Measurements from ENCODE around the gene RSU1.
"Not testable (repeated sequence)": the region's sequence is repeated elsewhere in the genome, so short reads cannot be mapped to it uniquely, and the experiment has no call there.

The RSU1 gene

GRCh38 chr10:16817125-16818019 lies at the start of gene RSU1:
Gene RSU1 (minus strand): TSS chr10:16817424. CDS start chr10:16817081, 343 bp downstream.
- DNase-seq (ENCODE audit: low read depth in 3 of 3), result peak; percentile 99 to 100 (median 100)

DNA sequence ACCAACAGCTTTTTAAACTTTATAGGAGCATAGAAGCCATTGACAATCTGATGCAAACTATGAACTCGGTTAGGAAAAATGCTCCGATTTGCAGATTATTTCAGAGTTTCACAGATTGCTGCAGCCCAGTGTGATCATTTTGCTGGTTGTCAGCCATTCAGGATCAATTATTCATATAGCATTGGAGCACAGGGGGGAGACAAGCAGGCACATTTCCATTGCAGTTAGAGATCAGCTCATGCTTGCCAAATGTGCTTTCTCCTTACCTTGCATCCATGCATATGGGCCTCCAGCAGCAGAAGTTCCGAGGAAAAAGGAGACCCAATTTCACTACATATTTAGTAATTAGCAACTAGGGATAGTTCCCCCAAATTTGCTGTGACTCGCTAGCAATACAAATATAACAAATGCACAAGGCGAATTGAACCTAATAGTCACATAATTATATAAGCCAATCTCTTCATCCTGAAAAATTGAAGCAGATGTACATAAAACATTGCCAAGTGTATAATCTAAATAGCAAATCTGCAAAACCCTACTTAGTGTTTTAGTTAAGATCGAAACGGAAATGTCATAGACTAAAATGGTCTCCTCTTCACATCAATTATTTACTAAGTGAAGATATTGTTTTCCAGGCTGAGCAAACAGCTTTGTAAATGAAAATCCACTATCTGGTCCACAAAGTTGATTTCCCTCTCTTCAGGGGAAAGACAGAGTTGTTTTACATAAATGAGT lies 49.5 kb upstream of the RSU1 start:
- no peak for DNase-seq (ENCODE audit: low read depth in 3 of 3)

- DNase-seq (ENCODE audit: low read depth in 3 of 3), result no peak
These were observed 48.5 kb upstream of the RSU1 start for GRCh38 chr10:16865766-16866165.

DNA sequence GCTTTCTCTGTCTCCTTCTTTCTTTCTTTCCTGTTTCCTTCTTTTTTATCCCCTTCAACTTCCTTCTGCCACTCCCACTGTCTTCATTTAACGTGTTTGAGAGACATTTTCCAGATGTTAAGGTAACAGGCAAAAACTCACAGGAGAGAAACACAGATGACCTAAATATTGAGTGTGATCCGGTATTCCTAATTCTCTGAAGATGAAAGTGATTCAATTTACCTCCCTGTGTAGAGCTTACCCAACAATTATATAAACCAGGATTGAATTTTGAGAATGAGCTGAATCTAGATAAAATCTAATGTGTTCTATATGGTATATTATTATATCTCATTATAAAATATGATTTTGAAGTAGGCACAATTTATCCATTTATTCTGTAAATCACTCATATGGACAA lies 46.5 kb upstream of the RSU1 start:
- no peak for DNase-seq (ENCODE audit: low read depth in 3 of 3)

- DNase-seq (ENCODE audit: low read depth in 3 of 3), result no peak
These were observed 40.2 kb upstream of the RSU1 start for GRCh38 chr10:16857419-16857818.

DNA sequence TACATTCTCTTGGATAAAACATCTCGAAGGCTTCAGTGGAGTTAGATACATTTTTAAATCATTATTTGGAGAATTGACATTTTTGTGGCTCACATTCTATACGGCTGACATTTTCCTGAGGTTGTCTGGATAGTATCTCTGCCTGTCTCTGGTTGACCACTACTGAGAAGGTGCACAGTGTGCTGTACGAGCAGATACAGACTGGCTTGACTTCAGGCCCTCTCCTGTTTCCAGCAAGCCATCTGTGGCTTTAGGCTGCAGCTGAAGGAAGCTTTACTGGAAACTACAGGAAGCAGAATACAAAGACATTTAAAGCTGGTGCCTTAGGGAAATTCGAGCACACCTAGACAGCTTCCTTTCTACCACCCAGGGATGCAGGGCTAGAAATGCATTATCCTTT lies 39.3 kb upstream of the RSU1 start:
- no peak for DNase-seq (ENCODE audit: low read depth in 3 of 3)

DNA sequence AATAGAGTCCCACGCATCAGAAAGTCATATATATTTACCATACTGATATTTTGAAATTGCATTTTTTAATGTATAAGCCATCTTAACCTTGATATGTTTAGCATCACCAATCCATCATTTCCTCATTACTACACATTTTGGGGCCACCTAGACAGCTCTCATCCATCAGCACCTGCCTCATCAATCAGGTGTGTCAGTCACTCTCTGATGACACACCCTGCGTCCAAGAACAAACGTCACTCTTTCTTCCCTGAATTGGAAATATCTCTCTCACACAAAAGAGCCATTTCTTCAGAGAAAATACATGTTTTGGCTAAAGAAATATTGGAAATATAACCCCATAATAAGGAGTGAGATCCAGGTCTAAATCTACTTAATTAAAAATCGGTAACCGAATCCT lies 38.9 kb upstream of the RSU1 start:
- DNase-seq (ENCODE audit: low read depth in 3 of 3), result no peak

- DNase-seq (ENCODE audit: low read depth in 3 of 3), result no peak
These were observed 37.4 kb upstream of the RSU1 start for GRCh38 chr10:16854623-16855022.

DNA sequence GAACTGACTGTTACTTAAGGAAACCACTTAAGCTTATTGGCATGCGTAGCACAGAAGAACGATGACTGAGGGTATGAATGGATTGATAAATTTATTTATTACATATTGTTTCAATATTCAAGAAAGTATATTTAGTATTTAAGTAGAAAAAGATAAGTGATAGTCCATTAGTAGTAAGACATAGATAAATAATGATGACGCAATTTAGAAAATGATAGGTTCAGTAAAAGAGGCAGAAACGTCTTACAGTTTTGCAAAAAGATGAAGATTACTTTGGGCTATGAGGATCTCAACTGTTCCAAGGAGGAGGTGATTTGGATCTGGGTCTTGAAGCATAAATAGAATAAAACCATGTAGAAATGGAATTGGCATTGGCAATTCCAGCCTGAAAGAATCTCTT lies 36.6 kb upstream of the RSU1 start:
- no peak for DNase-seq (ENCODE audit: low read depth in 3 of 3)

DNA sequence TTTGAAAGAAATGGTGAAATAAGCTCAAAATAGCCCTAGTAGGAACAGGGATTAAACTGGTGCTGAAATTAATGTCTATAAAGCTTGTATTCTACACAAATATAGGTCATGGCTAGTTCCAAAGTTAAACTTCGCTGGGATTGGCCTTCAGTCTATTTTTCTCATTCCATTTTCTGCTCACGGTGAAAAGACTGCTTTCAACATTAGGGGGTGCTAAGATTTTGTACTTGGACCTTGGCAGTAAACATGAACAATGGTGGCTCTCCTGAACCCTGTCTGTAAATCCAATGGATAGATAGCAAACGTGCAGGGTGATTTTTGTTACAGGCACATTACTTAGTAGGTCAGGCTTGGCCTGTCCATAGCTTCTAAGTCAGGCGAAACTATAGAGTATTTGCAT lies 36.0 kb upstream of the RSU1 start:
- DNase-seq (ENCODE audit: low read depth in 3 of 3), result no peak

DNA sequence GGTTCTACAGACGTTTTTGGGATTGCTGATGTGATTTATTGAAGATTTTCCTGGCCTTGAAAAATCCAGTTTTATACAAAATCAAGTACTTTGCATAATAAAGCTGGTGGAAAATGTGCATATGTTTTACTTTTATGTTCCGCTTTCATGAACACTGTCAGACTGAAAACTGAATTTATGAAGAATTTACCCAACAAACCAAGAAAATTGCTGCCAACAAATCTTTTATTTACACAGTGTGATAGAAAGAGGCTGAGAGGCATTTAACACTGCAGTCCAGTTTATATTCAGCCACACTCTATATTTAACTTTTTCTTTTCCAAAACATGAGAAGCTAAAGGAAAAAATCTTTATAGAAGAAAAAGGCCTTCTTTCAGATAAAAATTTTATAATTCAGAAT lies 35.4 kb upstream of the RSU1 start:
- no peak for DNase-seq (ENCODE audit: low read depth in 3 of 3)

- DNase-seq (ENCODE audit: low read depth in 3 of 3), result no peak
These were observed 31.4 kb upstream of the RSU1 start for GRCh38 chr10:16848562-16849154.

- DNase-seq (ENCODE audit: low read depth in 3 of 3), result no peak
These were observed 30.4 kb upstream of the RSU1 start for GRCh38 chr10:16847644-16848043.

DNA sequence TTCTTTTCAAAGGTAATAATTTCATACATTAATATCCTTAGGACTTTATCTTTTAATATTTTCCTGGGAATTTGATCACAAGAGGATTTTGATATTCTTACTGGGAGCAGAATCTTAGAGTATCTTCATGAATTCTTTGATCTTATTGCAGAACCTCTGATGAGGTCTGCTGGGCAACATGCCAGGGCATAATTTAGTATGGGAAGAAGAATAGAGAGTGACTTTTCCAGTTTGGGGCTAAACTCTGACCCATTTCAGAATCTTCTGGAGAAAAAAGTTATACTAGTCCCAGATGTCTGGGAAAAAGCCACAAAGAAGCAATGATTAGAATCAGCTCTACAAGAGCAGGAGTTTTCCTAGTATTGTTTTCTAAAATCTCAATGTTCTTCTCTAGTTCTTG lies 28.0 kb upstream of the RSU1 start:
- DNase-seq (ENCODE audit: low read depth in 3 of 3), result no peak

DNA sequence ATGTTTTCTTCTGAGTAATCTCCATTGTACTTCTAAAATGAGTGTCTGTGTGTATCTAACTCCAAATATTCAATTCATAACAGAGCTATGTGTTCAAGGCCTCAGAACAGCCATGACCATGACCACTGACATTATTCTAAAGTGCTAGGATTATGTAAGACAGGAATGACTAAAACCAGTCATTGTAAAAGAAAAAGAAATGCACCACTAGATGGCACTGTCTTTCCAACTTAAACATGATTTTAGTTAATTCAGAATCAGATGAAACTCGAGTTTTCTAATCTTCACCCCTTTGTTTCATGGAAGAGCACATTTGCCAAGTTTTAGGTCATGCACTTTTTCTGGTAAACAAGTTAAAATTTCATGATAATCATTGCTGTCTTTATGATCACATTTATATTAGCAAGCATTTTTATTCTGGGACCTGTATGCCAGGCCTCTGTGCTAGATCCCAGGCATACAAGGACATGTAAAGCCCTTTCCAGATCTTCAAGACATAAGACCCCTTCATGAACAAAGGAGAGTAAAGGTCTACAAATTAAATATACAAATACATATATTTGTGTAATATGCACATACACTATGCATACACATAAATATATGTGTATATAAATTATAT lies 26.1 kb upstream of the RSU1 start:
- no peak for DNase-seq (ENCODE audit: low read depth in 3 of 3)

- peak in 1 of 3 experiments; percentile 8 for DNase-seq (ENCODE audit: low read depth in 3 of 3)
These were observed 18.0 kb upstream of the RSU1 start for GRCh38 chr10:16835228-16835627.

DNA sequence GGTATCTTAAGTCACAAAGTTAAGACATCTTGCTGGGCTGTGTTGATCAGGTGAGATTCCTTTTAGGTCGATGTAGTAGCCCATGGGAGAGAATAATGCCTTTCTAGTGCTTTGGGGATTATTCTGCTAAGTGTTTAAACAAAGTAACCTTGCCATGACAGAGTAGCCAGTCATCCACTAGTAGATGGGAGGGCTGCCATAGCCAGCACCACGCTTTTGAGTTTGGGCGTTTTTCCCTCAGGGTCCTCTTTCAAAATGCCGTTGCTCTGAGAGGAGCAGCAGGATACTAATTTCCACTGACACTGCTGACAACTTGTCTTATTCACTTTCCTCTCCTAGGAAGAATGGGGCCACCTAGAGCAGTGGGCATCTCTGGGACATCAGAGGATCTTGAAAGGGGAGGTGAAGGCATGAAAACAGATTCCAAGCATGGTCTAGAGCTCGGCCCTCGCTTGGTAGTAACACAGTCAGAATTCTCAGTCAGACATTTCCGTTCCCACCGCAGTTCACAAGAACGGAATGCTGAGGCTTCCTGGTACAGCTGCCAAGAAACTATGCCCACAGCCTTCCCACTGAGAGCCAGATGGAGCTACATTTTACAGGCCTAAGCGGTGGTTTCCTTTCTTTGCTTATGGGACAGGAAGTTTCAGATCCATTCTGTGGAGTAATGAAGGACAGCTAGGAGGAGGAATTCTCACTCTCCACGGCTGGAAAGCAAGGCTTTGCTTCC lies 15.3 kb upstream of the RSU1 start:
- no peak for DNase-seq (ENCODE audit: low read depth in 3 of 3)

DNA sequence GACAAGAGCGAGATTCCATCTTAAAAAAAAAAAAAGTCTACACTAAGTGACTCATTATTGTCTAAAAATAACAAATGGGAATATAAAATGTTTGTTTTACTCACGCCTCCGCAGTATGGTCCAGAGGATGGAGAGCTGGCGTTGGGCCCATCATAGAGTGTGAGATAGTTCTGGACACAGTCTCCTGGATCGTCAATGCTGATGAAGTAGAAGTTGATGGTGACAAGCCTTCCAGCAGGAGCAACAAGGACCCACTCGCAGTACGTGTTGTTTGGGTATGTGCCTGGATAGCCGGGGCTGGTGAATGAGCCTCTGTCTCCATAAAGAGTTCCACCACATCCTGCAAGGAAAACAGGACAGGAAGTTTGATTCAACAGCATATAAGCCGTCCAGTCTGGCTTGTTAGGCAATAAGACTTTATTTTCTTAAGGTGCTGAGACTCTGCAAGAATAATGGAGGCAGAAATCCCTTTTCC lies 11.5 kb upstream of the RSU1 start:
- DNase-seq (ENCODE audit: low read depth in 3 of 3), result no peak

- DNase-seq (ENCODE audit: low read depth in 3 of 3), result peak; percentile 33 to 52 (median 38)
These were observed 10.9 kb upstream of the RSU1 start for GRCh38 chr10:16828114-16828568.

GRCh38 chr10:16827474-16827873 lies 10.2 kb upstream of the RSU1 start:
- DNase-seq (ENCODE audit: low read depth in 3 of 3), result not testable (repeated sequence)

- DNase-seq (ENCODE audit: low read depth in 3 of 3), result no peak
These were observed 5.6 kb upstream of the RSU1 start for GRCh38 chr10:16822726-16823360.
